Lower lobe of right lung (tissue), 2 donors: ENCODE measurements around the gene GMPR. TPM values are rescaled to one million over a fixed set of nuclear protein-coding genes. Genes with fewer than 3 reads are reported as not detected.
A peak's percentile ranks its signal among the peaks of the same experiment; 100 is the strongest.
"Not testable (repeated sequence)": the region's sequence is repeated elsewhere in the genome, so short reads cannot be mapped to it uniquely, and the experiment has no call there.

Experiments used
- ATAC-seq, 2 donors: fragments of 200-7000 bp; cut with Tn5 transposase; one replicate each; pipeline ENCODE4 v1.9.1; 2020 to 2022; ENCODE audit warnings: mild to moderate bottlenecking in 2 of 2, moderate library complexity in 2 of 2
- DNase-seq: peaks from one replicate; pipeline ENCODE4 v3.0.0-alpha.2; 2020
- H3K27ac ChIP-seq: fragments of 200-600 bp; one replicate; pipeline ENCODE4 v1.8.0; 2022
- H3K27me3 ChIP-seq: fragments of 200-600 bp; one replicate; pipeline ENCODE4 v1.8.0; 2022; ENCODE audit warnings: low read depth
- H3K36me3 ChIP-seq: fragments of 200-600 bp; one replicate; pipeline ENCODE4 v1.8.0; 2022; ENCODE audit warnings: mild to moderate bottlenecking
- H3K4me1 ChIP-seq: fragments of 200-600 bp; one replicate; pipeline ENCODE4 v1.8.0; 2022
- H3K4me3 ChIP-seq: fragments of 200-600 bp; one replicate; pipeline ENCODE4 v1.8.0; 2022; ENCODE audit warnings: mild to moderate bottlenecking
- H3K9me3 ChIP-seq: fragments of 200-600 bp; one replicate; pipeline ENCODE4 v1.8.0; 2022
- CTCF ChIP-seq: fragments of 200-600 bp; IDR thresholded peaks from one replicate; pipeline ENCODE4 v1.8.0; 2022; ENCODE audit warnings: antibody characterized with exemption, mild to moderate bottlenecking
- intact Hi-C: fragments of 100-400 bp; cut with DNase I; formaldehyde crosslinking; loops from one replicate; pipeline ENCODE4 v1.11.0; 2022
- total RNA-seq: library from RNA; stranded (reverse); fragmentation: NEBNext Ultra II Directional; extraction: Animal tissue kit (Norgen Biotek cat#: 25700); gene quantifications from one replicate; pipeline ENCODE4 v1.2.1, GENCODE V29; 2021
- donor health status: DM: no; HTN: yes; CAD: no; lungs with severe emphysema.

GMPR gene
- total RNA-seq, 1 donor from 2014 or later, result 22.5 TPM

DNA sequence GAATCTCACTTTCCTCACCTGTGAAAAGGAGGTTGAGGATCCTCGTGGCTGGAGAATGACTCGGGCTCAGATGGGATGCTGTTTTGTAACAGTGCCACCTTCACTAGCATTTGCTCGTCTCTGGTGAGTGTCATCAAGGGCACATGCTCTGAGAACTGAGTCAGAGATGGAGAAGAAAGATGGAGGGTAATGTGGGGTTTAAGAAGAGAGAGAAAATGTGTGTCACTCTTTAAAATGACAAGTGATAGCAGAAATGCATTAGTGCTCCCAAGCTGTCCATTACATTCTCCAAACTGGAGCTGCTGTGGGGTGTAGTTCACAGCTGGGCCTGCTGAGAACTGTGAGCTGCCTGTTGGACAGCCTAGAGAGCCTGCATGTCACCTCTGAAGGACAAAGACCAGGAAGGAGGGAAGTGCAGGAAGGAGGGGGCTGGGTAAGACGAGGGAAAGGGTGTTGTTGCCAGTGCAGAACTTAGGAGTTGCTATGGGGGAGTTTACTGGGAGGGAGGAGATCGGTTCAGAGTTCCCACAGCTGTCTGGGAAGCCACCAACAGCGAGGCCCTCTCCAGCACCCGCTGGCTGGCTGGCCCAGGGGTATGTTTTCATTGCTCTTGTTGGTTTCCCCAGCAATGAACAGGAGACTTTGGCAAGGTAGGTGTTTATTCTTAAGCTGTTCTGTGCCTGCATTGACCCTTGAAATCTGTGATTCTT is 19.8 kb downstream of the GMPR start:
- peak in 1 of 2 donors; percentile 19 for ATAC-seq
- no peak overlapping the region for H3K27ac ChIP-seq

DNA sequence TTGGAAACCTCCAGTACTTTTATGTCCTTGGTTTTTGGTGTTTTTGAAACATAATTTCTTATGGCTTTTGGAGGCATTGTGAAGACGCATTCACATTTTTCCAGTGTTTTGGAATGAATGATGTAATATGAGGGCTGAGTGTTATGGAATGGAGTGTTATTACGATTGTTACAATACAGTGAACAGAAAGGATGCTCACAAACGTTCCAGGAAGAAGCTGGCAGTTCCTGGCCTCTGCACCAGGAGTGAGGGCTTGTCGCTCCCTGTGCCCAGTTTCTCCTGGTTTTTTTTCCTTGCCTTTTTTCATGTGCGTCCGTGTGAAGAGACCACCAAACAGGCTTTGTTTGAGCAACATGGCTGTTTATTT is 20.3 kb downstream of the GMPR start:
- Histone ChIP-seq H3K27ac (no peak overlapping the region), H3K36me3 (no peaks in the 10 kb centered on the region), H3K4me1 (no peaks in the 10 kb centered on the region), H3K4me3 (no peak overlapping the region), H3K9me3 (no peaks in the 10 kb centered on the region), H3K27me3 (no peaks in the 10 kb centered on the region)
- intact Hi-C loops, result no loop called here
- DNase-seq (no peak), ATAC-seq (no peak)
- no peak for TF ChIP-seq CTCF

More for the DNA sequence above, 19.8 kb downstream of the GMPR start:
- DNase-seq, result no peak
- intact Hi-C loops, result no loop called here
- H3K4me1 ChIP-seq, result no peaks in the 10 kb centered on the region
- no peak for TF ChIP-seq CTCF
- H3K4me3 ChIP-seq, result no peak overlapping the region
- H3K27me3 ChIP-seq, result no peaks in the 10 kb centered on the region
- H3K36me3 ChIP-seq, result no peaks in the 10 kb centered on the region
- no peaks in the 10 kb centered on the region for H3K9me3 ChIP-seq

DNA sequence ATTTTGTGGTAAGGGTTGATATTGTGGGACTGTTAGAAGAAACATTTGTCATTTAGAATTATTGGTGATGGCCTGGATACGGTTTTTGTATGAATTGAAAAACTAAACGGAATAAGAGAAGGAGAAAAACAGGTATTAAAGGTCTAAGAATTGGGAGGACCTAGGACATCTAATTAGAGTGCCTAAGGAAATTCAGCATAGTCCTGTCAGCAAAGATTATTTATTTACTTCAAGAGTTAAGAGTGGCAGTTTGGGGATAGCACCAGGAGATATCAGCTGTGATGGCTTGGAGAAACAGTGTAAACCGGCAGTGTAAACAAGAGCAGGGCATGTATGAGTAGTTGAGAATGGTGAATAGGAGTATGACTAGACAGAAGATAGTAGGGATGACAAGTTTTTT is 21.2 kb downstream of the GMPR start:
- intact Hi-C loops, H3K9me3 ChIP-seq, H3K4me3 ChIP-seq, H3K36me3 ChIP-seq, H3K4me1 ChIP-seq, H3K27ac ChIP-seq, H3K27me3 ChIP-seq, DNase-seq, ATAC-seq: not testable (repeated sequence)

DNA sequence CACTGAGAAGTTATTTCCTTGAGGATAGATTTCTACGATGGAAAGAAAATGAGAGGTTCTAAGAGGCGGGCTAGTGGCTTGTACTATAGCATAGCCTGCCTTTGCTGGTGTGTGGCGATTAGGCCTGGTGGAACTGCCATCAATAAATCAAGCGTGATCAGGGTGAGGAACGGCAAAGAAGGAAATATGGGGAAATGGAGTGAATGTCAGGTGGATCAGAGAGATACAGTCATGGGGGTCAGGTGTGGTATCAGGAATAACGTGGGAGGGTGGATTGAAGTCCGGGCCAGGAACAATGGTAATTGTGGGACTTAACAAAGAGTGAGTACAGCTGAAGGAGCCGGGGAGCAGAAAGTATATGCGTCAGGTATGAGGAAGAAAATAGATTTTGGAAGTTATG is 22.2 kb downstream of the GMPR start:
- H3K27me3 ChIP-seq, intact Hi-C loops, ATAC-seq, H3K9me3 ChIP-seq, H3K4me1 ChIP-seq, H3K36me3 ChIP-seq, DNase-seq, H3K4me3 ChIP-seq, H3K27ac ChIP-seq: not testable (repeated sequence)

DNA sequence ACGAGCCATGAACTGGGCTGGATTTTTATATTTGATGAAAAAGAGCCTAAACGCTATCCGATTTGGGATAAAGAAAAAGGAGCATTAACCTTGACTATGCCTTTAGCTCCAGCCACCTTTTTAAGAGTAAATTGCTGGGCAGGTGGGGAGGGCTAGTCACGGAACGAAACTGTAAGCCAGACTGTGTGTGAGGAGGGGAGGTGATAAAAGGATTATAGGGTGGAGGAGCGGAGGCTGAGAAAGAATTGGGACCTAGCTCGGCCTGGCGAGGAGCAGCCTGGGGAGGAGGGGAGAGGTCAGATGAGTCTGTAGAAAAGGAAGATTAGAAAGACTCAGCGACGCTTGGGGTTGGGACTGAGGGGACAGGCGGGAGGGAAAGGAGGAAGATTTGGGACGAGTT is 24.4 kb downstream of the GMPR start:
- intact Hi-C loops, ATAC-seq, H3K4me3 ChIP-seq: not testable (repeated sequence)

DNA sequence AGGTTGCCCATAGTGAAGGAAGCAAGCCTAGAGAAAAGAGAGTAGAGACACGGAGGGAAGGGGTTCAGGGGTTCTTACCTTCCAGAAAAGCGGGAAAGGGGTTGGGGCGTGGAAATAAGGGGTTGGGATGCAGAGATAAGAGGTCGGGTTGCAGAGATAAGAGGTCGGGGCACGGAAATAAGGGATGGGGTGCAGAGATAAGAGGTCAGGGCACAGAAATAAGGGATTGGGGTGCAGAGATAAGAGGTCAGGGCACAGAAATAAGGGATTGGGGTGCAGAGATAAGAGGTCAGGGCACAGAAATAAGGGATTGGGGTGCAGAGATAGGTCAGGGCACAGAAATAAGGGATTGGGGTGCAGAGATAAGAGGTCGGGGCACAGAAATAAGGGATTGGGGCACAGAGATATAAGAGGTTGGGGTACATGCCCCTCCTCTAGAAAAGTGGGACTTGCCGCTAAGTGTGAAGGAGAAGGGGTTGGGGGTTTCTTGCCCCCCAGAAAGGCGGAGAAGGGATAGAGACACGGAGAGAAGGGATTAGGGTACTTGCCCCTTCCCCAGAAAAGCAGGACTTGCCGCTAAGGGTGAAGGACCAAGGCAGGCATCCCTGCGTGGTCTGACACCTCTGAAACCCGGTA is 25.2 kb downstream of the GMPR start:
- H3K27me3 ChIP-seq, H3K4me1 ChIP-seq, H3K4me3 ChIP-seq, intact Hi-C loops, H3K27ac ChIP-seq, H3K36me3 ChIP-seq, ATAC-seq, H3K9me3 ChIP-seq, DNase-seq: not testable (repeated sequence)

More for the DNA sequence above, 24.4 kb downstream of the GMPR start:
- H3K36me3 ChIP-seq, H3K9me3 ChIP-seq, H3K4me1 ChIP-seq, H3K27me3 ChIP-seq, DNase-seq, H3K27ac ChIP-seq: not testable (repeated sequence)

- Histone ChIP-seq H3K27me3 (no peaks in the 10 kb centered on the region), H3K36me3 (no peaks in the 10 kb centered on the region), H3K27ac (no peak overlapping the region), H3K4me1 (no peaks in the 10 kb centered on the region), H3K9me3 (no peaks in the 10 kb centered on the region), H3K4me3 (no peak overlapping the region)
- no peak for DNase-seq
- intact Hi-C loops, result no loop called here
- ATAC-seq, result no peak
- TF ChIP-seq CTCF, result no peak
Observed at GRCh38 chr6:16264785-16265184, 26.4 kb downstream of the GMPR start.
